Hepatic stellate cell (primary cell): Measurements from ENCODE around the gene MPZL2.

Source experiments
- DNase-seq: peaks from one replicate; pipeline ENCODE4 v3.0.0; 2011; ENCODE audit warnings: low spot score

The MPZL2 gene

DNA sequence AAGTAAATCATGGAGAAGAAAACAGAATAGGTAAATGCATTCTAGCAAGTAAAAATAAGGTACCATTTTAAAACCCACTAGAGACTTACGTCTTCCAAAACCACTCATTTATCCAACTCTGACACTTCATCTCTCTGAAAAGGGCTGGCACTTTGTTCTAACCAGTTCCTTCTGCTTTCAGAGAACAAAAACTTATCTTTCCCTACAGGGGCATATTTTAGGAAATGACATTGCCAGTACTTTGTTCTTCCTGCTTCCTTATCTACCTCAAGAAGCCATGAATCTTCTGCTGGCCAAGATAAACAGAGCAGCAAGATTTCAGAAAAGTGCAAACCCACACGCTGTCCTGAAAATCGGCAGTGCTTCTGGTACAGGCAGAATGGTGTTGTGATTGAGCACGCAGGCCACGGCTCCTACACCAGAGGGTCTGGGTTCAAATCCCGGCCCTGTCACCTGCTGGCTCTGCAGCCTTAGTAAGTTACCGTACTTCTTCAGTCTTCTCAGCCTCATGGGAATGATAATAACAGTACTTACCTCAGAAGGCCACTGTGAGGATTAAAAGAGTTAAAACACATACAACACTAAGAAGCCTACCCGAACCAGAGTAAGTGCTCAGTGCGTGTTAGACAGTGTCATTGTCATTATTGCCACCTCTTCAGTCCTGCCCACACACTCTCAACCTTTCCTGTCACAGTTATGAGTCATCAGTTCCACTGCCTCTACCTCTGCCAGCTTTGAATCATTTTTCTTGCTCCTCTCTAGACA, 22.9 kb downstream of the MPZL2 start:
- DNase-seq = no peak

DNA sequence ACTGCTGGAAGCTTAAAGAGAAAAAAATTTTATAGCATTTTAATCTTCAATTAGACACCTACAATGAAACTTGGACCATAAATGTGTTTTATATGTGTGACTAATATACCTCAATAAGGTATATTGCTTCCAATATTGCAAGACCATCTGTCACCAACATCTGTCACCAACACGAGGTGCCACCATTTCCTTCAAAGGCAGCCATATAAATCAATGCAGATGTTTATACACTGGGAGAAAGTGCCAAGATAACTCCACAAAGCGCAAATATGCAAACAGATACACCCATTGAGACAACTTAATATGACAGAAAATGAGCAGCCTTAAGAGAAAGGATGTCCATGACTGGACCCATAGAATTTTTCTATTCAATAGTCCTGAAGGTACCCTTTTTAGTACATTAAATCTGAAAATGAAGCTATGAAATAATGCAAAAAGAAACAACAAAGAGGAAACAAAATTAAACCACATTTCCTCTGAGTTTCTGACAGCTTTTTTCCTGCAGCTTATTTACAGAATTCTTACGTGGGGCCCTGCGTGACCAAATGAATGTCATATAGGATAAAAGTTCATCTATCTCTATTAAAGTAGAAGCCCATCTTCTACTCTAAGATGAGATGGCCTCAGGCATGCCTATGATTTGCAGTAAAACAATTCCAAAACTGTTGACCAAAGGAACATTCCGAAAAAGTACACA, 24.4 kb downstream of the MPZL2 start:
- no peak for DNase-seq

- DNase-seq = no peak
Measured at GRCh38 chr11:118238929-118239328, 25.2 kb downstream of the MPZL2 start.

GRCh38 chr11:118238421-118238820, 25.7 kb downstream of the MPZL2 start:
- no peak for DNase-seq

DNA sequence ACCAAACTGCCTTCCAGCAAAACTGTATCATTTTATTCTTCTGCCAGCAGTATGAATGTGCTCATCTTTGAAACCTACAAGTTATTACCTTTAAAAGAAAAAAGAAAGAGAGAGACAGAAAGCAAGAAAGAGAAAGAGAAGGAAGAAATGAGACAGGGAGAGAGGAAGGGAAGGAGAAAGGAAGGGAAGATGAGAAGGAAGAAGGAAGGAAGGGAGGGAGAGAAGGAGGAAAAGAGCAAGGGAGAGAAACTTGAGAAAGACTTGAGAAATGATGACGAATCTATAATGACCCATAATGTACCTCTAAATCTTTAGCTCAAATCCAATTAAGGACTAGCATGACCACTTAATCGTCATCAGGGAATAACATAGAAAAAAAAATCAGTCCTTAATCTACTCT, 27.9 kb downstream of the MPZL2 start:
- no peak for DNase-seq

- no peak for DNase-seq
Measured at GRCh38 chr11:118234833-118235232, 29.3 kb downstream of the MPZL2 start.

DNA sequence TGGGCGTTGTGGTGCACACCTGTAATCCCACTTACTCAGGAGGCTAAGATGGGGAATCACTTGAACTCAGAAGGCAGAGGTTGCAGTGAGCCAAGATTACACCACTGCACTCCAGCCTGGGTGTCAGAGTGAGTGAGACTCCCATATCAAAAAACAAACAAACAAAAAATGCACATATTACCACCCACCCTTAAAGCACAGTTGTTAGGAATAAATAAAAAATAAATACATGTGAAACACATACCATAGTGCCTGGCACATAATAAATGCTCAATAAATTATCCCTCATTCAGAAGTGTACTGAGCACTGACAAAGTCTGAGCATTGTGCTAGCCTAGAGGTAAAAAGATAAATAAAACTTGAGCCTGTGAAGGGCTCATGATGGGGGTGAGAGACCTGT, 30.2 kb downstream of the MPZL2 start:
- DNase-seq = no peak

- DNase-seq = no peak
Measured at GRCh38 chr11:118233377-118233776, 30.7 kb downstream of the MPZL2 start.

- no peak for DNase-seq
Measured at GRCh38 chr11:118232659-118233058, 31.4 kb downstream of the MPZL2 start.

DNA sequence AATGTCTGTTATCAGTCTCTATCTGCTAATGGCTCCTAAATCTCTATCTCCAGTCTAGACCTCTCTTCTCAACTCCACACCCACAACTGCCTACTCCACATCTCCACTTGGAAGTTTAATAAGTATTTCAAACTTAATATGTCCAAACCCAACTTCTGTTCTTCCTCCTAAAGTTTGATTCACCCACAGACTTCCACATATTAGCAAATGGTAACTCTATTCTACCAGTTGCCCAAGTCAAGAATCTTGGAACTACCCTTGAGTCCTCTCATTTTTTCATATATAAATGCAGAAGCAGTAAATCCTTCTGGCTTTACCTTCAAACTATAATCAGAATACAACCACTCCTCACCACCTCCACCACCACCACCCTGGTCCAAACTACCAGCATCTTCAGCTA, 32.6 kb downstream of the MPZL2 start:
- no peak for DNase-seq

- DNase-seq = no peak
Measured at GRCh38 chr11:118230088-118230487, 34.0 kb downstream of the MPZL2 start.

GRCh38 chr11:118229274-118229847, 34.7 kb downstream of the MPZL2 start:
- no peak for DNase-seq

- DNase-seq = no peak
Measured at GRCh38 chr11:118227865-118228785, 36.0 kb downstream of the MPZL2 start.

DNA sequence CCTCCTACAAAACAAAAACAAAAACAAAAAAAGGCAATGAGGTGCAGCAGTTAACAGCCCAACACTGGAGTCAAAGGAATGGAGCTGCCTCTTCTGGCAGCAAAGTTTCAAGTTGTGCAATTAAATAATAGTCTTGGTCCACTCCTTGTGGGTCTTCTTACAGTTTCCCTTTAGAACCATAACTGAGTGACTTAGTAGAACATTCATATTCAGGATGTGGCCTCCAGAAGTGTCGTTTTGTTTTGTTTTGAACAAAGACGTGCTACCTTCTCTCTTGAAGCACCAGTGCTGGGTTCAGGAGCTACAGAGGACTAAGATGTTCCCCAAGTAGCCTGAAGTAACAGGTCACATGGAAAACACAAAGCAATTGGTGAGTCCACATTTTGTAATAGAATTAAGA, 37.3 kb downstream of the MPZL2 start:
- no peak for DNase-seq

GRCh38 chr11:118226296-118226695, 37.8 kb downstream of the MPZL2 start:
- DNase-seq = no peak

GRCh38 chr11:118224511-118225188, 39.4 kb downstream of the MPZL2 start, which contains the start of gene JAML:
Gene JAML (minus strand): TSS chr11:118225011. CDS start chr11:118214866, 10,145 bp downstream.
- DNase-seq = no peak

DNA sequence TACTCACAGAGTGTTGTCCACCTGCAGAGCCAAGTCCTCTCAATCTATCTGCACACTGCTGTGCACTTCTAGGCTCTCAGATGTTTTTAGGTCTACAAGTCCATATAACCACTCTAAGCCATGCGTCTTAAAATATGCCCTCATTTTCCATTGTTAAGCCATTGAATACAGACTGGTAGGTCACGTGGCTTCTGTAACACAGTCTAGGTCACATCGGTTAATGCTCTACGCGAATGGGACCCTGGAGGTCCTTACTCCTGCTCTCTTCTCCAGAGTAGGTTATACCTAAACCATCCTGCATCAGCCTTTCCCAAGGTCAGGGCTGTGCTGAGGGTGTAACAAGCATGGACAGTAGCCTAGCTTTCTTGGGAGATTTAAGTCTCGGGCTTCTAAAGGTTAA, 40.1 kb downstream of the MPZL2 start:
- DNase-seq = no peak

GRCh38 chr11:118223570-118223969, 40.5 kb downstream of the MPZL2 start:
- DNase-seq = no peak

DNA sequence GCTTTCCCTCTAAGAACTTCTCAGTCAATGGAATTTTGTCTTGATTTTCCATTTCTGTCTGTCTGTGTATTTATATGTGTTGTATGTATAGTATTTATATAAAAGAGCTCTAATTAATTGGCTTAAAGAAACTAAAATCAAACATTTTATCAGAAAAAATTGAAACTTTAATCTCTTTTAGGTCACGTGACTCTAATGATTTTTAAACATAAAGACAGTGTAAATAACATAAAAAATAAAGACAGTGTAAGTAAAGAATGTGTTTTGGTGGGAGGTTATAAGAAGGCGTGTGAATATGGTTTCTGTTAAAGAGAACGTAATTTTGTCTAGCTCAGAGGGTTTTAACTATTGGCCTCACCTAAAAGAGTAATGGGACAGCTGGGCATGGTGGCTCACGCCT, 41.7 kb downstream of the MPZL2 start:
- DNase-seq = no peak

DNA sequence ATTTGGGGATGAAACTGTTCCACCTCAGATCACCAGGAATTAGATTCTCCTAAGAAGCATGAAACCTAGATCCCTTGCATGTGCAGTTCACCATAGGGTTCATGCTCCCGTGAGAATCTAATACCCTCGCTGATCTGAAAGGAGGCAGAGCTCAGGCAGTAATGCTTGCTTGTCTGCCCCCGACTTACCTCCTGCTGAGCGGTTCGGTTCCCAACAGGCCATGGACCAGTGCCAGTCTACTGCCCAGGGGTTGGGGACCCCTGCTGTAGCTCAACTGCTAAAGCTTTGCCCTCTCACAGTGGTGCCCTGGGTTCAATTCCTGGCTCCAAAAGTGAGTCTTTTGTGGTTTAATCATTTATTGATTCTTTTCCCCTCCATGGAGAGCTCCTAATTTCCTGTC, 42.7 kb downstream of the MPZL2 start:
- no peak for DNase-seq

DNA sequence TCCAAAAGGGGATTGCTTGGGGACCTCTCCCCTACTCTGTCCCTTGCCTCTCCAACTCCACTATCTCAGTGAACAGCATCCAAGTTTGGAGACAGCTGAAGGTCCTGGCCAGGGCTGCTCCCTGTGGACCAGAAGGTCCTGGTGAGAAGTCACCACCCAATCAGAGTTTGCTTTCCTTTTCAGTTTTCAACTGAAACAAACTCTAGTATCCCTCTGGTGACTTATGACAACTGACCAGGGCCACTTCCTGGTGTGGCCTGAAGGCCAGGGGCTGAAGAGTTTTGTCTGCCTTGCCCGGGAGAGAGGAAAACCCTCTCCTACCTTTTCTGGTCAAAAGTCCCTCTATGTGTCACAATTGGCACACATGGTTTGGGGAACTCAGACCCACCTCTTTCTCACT, 44.4 kb downstream of the MPZL2 start:
- no peak for DNase-seq

- no peak for DNase-seq
Measured at GRCh38 chr11:118219244-118219643, 44.9 kb downstream of the MPZL2 start.
